Cardiac fibroblast (primary cell): ENCODE measurements around the gene CLDN15.

Experiments
- DNase-seq, 2 donors: peaks; one replicate each; pipeline versions ENCODE4 v3.0.0 to v3.0.0-alpha.2; 2010; ENCODE audit warnings: low read depth in 2 of 2
- H3K4me3 ChIP-seq, 2 donors: replicated peaks in 1 of 2; 1 replicate in 1 of 2; 2 replicates in 1 of 2; pipeline ENCODE4 v1.5.1; 2011; ENCODE audit warnings: low read depth in 2 of 2, low read length in 2 of 2, mild to moderate bottlenecking in 2 of 2, moderate library complexity in 1 of 2
- TF ChIP-seq, protein P1 (sequence below): IDR thresholded peaks from one replicate; pipeline ENCODE4 v1.5.1; 2011; ENCODE audit warnings: low read depth, mild to moderate bottlenecking, low read length, inconsistent platforms

Gene CLDN15

DNA sequence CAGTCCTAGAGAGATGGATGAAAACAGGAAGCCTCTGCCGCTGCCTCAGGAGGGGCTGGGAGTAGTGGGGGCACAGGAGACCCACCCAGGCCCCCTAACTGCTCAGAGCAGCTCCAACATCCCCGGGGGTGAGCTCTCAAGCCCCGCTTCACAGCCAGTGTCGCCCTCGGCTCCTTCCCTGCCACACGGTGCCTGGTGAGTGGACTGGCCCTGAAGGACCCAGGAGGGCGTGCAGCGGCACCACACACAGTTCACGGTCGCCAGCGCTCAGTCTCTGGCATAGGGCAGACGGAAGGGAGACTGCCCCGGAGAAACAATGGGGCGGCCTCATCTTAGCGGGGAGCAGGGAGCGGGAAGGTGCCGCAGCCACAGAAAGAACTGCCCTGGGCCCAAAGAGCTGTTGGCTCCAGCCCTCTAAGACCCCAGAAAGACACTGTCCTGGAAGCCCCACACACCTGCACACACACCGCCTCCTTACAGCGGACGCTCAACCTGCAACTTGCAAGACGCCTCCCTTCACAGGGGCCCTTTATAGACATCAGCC lies 1.2 kb downstream of the CLDN15 start:
- TF ChIP-seq, protein P1, sequence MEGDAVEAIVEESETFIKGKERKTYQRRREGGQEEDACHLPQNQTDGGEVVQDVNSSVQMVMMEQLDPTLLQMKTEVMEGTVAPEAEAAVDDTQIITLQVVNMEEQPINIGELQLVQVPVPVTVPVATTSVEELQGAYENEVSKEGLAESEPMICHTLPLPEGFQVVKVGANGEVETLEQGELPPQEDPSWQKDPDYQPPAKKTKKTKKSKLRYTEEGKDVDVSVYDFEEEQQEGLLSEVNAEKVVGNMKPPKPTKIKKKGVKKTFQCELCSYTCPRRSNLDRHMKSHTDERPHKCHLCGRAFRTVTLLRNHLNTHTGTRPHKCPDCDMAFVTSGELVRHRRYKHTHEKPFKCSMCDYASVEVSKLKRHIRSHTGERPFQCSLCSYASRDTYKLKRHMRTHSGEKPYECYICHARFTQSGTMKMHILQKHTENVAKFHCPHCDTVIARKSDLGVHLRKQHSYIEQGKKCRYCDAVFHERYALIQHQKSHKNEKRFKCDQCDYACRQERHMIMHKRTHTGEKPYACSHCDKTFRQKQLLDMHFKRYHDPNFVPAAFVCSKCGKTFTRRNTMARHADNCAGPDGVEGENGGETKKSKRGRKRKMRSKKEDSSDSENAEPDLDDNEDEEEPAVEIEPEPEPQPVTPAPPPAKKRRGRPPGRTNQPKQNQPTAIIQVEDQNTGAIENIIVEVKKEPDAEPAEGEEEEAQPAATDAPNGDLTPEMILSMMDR = no peak
- H3K4me3 ChIP-seq = no peak overlapping the region

DNA sequence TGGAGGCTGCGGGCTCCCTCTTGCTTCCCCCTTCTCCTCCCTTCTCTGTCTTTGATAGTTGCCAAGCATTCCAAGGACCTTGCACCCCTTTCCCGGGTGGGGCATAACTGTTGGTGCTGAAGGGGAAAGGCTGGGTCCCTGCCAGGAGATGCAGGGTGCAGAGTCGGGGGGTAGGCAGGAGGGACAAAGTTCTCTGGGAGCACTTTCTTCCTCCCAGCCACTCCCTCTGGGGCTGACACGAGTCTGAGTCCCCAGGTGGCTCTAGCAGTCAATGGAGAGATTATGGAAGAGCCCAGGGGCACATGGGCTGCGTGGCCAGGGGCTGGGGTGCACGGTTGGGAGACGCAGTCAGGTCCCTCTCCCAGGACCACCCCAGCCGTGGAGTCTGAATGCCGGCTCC lies 2.1 kb downstream of the CLDN15 start:
- no peak overlapping the region for H3K4me3 ChIP-seq
- DNase-seq = no peak
- TF ChIP-seq, protein P1 = no peak

More for the DNA sequence above, 1.2 kb downstream of the CLDN15 start:
- no peak for DNase-seq

DNA sequence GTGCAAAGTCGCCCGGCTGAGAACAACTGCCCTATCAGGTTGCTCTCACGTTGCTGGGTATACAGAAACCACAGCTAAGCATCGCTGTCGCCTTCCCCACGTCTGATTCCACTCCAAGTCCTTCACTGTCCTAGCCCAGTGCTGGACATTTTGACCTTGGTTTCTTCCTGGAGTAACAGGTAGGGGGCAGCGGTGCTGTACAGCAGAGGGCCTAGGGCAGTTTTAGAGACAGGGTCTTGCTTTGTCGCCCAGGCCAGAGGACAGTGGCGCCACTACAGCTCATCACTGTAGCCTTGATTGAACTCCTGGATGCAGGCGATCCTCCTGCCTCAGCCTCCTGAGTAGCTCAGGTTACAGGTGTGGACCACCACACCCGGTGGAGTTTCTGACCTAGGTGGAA lies 2.6 kb downstream of the CLDN15 start:
- no peak for DNase-seq
- TF ChIP-seq, protein P1 = peak; percentile 40
- no peak overlapping the region for H3K4me3 ChIP-seq

DNA sequence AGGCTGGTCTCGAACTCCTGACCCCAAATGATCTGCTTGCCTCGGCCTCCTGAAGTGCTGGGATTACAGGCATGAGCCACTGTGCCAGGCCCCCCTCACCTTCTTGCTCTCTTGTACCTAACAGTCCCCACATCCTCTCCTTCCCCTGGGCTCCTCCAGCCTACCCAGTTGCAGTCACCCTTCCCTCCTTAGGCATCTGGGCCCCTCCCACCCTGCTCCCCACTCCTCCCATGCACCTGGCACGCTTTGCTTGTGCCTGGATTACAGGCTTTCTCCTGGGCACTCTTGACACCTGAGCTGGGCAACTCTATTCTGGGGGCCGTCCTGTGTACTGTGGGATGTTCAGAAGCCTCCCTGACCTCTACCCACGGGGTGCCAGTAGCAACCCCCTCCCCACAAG lies 3.0 kb downstream of the CLDN15 start:
- DNase-seq = no peak
- TF ChIP-seq, protein P1 = no peak
- H3K4me3 ChIP-seq = no peak overlapping the region

DNA sequence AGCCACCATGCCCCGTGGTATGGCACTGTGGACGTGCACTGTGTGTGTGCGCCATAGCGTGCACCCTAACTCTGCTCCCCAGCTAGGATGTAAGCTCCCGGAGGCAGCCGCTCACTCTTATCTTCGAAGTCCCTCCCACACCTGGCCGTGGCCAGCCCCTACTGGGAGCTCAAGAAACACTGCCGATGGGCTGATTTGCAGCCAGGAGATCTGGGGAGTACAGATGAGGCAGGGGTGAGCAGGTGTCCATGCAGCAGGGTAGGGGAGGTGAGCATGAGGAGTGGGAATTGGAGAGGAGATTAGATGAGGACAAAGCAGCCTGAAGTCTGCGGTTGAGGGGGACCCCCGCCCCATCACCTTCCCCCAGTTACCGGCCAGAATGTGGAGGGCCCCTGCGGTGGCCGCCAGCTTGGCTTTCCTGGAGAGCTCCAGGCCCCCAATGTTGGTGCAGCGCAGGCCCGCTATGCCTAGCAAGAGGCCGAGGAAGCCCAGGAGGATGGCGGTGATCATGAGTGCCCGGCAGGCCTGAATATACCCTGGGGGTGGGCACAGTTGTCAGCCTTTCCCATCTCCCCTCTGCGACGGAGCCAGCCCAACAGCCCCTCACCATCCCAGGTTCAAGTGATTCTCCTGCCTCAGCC lies 3.6 kb downstream of the CLDN15 start:
- TF ChIP-seq, protein P1 = no peak
- no peak for DNase-seq

DNA sequence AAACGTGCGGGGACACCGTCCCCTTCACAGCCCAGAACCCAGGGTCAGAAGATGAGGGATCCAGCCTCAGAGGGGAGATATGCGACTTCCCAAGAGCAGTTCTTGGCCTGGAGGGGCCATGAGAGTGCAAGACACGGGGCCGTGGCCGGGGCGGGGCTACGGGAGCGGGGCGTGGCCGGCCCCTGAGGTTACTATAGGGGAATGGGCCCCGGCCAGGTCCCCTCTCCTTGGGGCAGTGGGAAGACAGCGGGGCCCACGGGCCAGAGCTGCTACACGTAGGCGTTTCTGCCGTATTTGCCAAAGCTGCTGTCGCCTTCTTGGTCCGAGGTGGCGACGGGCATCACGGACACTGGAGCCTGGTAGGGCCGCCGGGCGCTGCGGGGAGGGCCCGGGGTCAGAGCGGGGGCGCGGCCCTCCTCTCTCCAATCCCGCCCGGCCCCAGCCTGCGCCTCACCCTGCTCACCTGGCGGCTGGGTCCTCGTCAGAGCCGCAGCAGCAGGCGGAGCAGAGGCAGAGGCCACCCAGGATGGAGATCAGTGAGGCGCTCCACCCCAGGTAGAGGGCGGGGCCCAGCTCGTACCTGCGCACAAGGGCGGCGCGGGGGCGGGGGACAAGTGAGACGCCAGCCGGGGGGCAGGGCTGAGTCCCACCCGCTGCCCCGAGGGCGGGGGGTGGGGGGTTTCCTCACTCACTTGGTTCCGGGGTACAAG lies 5.3 kb downstream of the CLDN15 start:
- no peak overlapping the region for H3K4me3 ChIP-seq
- DNase-seq = no peak
- TF ChIP-seq, protein P1 = no peak

More for the DNA sequence above, 3.6 kb downstream of the CLDN15 start:
- H3K4me3 ChIP-seq = no peak overlapping the region
